Left renal pelvis (tissue), 4 donors: ENCODE results near the gene PWWP2A. TPM values are rescaled to one million over a fixed set of nuclear protein-coding genes. Genes with fewer than 3 reads are reported as not detected.
"Not testable (repeated sequence)": the region's sequence is repeated elsewhere in the genome, so short reads cannot be mapped to it uniquely, and the experiment has no call there.

Experiments
- DNase-seq, 4 donors: peaks; one replicate each; pipeline ENCODE4 v3.0.0-alpha.2; 2013; ENCODE audit warnings: low read depth in 4 of 4, low spot score in 3 of 4
- polyA plus RNA-seq, 4 donors: library from polyadenylated mRNA; unstranded; fragments of 120-200 nt; gene quantifications; one replicate each; pipeline ENCODE4 v1.2.1, GENCODE V29; 2013; ENCODE audit not compliant: insufficient read length in 4 of 4

PWWP2A gene
- polyA plus RNA-seq, 4 donors = 25.0 to 34.3 (median 33.0) TPM

DNA sequence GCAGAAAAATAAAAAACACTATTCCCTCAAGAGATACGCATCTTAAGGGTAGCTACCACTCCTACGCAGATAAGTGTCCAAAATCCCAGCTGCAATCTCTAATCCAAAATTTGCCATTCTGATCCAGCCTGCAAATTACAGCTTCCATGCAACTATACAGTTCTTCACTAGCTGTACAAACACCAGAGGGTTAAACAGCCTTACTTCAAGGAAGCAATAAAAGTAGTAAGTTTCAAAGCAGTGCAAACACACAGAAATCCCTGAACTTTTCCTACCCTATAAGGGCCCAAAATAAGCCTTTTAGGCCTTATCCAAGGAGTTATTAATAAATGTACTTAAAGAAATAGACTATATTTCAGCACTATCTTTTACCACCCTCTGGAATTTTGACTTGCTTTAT lies 39.5 kb downstream of the PWWP2A start:
- DNase-seq = no peak

DNA sequence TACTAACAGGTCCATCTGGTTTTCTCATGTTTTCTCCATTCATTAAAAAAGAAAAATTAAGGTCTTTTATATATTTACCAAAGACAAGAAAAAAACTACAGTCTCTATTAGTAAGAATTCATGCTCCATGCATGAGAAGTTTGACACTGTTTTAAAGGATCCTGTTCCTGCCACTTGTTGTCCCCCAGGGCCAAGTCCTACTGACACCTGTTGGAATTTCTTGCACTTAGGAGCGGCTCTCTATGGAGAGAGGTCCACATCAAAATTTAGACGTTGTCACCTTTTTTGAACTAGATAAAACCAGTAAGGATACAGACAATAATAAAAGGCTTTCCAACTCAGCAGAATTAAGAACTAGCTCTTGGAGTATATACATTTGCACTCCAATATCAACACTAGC lies 42.3 kb downstream of the PWWP2A start:
- no peak for DNase-seq

DNA sequence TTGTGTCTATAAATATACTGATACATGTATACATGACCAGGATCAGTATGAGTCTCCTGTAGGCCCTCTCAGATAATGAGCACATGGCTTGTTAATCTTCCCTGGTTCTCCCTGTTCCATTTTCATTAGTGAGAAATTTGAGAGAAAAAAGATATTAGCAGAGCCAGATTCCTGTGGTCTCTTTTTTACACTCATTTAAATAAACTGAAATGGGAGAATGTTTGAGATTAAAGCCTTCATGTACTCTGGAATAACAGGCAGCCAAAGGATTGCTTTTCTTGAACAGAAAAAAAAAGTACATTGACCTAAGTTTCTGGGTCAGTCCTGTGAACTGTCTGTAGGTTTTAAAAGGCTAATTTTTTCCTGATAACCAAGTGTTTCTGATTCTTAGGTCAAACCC lies 44.2 kb downstream of the PWWP2A start:
- DNase-seq = no peak

DNA sequence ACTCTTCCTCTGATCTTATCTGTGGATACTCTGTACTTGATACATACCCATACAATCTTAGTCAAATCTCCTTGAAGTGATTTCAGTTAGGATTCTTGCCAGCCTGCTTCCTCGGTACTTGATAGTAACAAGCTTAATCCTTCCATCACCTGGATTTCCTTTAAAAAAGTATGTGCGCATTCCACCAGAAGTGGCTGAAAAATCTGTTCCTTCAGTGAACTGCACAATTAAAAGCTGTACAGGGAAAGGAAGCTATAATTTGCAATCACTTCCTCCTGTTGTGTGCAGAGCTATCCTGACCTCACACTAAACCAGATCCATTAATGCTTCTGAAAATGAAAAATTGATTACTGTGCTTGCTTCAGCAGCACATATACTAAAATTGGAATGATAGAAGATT lies 47.3 kb downstream of the PWWP2A start:
- no peak for DNase-seq

DNA sequence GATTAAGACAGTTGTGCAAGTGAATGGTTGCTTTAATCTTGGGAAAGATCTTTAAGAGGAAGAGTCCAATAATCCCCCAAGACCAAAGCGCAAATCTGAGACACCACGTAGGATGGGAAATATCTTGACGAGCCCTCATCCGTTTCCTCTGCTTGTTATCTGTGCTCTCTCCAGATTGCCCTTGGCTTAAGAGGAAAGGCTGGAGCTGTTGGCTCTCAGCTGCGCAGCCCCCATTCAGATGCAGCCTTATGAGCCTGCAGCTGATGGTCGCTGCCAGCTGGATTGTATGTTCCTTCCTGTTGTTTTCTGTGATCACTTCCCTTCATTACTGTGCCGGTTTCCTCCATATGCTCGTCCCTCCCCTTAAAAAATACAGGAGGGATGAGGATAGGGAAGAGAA lies 47.7 kb downstream of the PWWP2A start:
- DNase-seq = no peak

DNA sequence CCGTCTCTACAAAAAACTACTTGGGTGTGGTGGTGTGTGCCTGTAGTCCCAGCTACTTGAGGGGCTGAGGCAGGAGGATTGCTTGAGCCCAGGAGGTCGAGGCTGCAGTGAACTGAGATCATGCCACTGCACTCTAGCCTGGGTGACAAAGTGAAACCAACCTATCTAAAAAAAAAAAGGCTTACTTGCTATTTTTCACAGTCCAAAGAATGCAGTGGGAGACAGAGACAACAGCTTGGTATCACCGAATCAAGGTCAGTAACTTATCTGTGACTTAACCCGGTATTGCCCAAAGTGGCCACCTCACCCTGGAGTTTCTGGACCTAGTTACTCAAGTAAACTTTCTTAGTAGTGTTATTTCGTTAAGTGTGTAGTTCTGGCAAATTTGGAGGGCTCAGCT lies 50.1 kb downstream of the PWWP2A start:
- DNase-seq = not testable (repeated sequence)

DNA sequence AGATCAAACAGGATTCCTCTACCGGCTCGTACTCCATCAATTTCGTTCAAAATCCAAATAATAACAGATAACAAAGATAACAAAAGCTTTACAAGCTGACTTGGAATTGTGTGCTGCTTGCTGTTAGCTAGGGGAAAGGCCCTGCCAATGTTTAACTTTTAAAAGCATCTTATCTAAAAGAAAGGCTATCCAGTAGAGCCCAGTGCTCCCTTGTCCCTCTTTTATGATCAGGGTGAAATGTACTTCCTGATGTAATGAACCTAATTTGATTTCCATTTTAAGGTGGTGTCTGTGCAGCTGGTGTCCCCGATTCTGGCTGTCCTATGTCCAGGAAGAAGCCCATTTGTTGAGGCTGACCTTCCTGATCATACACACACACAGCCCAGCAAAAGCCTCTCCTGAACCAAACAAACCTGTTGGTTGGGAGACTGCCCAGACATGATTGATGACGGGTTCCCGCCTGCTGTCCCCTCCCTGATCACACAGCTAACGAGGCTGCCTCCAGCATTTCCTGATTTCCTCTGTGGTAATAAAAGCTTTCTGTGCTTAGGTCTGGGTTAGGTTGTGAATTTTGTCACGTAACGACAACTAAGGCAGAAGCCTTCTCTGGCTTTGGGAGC lies 54.1 kb downstream of the PWWP2A start:
- no peak for DNase-seq

DNA sequence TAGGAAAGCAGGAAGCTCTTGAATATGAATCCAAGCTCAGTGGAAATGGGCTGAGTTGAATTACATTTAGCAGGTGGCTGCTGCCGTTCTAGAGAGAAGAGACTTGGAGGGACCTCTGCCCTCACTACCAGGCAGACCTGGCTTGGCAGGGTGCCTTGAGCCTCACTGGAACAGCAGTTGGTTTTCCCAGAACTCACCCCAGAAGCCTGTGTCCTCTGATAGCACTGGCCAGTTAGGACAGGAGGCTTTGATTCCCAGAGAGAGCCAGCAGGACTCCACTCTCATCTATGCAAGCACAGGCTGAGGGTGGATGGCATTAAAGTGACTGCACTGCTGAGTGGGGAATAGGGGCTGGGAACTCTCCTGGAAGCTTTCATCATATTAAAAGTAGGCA lies 54.8 kb downstream of the PWWP2A start:
- no peak for DNase-seq

DNA sequence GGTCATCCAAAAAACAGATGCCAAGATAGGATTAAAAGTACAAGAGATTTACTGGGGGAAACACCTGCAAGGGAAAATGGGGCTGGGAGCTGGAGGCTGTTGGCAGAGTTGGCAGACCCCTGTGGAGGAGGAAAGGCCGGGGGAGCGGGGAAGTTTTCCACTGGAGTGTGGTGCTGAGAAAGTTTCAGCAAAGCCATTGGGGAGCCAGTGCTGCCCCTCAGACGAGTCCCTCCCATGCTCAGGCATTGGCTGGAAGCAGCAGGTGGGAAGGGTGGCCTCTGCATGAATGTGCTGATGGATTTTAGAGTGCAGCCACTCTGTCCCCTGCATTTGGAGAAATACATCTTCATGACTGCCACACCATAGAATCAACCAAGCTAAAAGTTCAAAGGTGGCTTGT lies 57.5 kb downstream of the PWWP2A start:
- DNase-seq = no peak

DNA sequence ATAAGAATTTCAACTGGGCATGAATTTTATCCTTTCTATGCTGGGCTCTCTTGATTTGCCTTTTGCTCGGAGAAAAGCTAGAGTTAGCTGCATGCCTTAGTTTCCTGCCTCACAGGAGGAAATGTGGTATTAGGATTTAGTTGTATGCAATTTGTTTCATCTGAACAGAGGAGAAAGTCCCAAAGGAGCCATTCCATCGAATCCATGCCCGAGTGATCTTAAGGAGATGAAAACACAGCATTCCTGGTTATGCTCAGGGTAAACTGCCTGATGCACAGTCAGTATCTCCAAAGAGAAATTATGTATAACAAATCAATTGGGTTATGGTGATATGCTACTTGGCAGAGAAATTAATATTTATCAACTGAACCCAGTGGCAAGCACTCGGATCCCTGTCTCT lies 59.2 kb downstream of the PWWP2A start:
- no peak for DNase-seq

DNA sequence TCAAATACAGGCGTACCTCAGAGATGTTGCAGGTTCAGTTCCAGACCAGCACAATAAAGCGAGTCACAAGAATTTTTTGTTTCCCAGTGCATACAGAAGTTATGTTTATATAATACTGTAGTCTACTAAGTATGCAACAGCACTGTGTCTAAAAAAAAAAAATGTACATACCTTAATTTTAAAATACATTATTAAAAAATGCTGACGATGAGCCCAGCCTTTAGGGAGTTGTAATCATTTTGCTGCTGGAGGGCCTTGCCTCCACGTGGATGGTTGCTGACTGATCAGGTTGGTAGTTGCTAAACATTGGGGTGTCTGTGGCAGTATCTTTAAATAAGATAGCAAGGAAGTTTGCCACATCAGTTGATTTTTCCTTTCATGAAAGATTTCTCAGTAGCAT lies 62.0 kb downstream of the PWWP2A start:
- no peak for DNase-seq

DNA sequence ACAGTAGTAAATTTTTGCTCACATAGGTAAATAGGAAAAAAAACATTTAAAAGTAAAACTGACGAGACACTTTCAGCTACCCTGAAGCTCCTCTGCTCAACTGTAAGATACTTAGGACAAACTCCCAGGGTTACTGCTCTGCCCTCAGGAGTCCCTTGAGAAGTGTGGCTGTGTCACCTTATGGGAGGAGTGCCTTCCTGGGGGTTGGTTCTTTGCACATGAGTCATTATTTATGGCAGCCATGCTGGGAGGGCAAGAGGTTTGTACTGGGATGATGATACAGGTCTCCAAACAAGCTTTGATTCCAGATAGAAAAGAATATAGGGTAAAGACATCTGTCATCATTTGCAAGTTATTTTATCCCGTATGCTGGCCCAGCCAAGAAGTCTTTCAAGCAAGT lies 64.4 kb downstream of the PWWP2A start:
- DNase-seq = no peak

DNA sequence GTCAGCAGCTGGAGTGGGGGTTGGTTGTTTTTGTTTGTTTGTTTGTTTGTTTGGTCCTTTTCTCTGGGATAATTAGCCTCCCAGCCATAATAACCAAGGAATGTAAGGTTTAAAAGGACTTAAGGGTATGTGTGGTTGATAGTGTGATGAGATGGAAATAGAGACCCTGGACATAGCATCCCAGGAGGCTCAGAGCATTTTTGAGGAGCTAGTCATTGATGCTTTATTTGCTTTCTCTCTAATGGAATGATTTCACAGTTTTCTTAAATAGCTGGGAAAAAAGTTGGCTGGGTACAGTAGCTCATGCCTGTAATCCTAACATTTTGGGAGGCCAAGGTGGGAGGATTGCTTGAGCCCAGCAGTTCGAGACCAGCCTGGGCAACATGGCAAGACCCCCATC lies 65.2 kb downstream of the PWWP2A start:
- DNase-seq = no peak

DNA sequence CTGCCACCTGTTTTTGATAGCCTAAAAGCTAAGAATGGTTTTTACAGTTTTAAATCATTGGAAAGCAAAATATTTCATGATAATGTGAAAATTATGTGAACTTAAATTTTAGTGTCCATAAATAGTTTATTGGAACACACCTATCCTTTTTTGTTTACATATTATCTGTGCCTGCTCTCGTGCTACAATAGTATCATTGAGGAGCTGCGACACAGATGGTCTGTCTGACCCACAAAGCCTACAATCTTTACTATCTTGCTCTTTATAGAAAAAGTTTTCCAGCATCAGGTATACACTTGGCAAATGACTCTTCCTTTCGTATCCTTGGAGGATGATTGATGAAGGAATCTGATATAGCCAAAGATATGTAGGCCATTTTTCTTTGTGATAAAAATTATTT lies 70.2 kb downstream of the PWWP2A start:
- DNase-seq = no peak

DNA sequence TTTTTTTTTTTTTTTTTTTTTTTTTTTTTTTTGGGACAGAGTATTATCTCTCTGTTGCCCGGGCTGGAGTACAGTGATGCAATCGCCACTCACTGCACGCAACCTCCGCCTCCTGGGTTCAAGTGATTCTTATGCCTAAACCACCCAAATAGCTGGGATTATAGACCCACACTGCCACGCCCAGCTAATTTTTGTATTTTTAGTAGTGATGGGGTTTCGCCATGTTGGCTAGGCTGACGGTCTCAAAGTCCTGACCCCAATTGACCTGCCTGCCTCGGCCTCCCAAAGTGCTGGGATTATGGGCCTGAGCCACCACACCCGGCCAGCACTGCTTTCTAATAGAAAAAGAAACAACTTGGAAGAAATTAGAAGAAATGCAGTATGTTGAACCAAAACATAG lies 71.1 kb downstream of the PWWP2A start:
- no peak for DNase-seq

DNA sequence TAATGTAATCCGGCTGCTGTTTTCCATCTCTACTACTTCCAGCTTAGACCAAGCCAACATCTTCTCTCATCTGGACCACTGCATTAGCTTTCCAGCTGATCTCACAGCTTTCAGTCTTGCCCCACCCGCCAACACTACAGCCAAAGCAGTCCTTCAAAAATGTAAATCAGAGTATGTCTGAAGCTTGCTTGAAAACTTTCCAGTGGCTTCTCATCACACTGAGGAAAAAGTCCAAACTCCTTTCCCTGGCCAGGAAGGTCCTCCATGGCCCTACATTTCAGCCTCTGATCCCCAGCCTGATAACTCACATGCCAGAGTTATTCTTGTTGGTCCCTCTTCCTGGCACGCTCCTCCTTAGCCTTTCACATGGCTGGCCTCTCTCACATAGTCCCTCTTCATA lies 71.8 kb downstream of the PWWP2A start:
- DNase-seq = no peak

DNA sequence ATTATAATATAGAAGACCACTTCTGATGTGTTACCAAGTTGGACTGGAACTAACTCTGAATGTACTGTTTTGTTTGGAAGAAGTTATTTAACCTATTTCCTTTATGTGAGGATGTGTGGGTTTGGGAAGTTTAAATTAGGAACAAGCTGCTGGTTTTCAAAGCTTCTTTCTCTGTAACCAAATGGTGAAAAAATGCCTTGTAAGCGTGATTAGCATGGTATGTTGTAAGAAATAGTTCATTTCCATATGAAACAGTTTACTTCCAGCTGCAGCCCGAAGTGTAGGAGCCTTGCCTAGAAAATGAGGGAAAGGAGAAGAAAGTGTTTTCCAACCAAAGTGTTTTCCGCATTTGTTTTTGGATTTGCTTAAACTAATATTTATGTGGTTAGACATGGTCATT lies 74.3 kb downstream of the PWWP2A start:
- DNase-seq = no peak

DNA sequence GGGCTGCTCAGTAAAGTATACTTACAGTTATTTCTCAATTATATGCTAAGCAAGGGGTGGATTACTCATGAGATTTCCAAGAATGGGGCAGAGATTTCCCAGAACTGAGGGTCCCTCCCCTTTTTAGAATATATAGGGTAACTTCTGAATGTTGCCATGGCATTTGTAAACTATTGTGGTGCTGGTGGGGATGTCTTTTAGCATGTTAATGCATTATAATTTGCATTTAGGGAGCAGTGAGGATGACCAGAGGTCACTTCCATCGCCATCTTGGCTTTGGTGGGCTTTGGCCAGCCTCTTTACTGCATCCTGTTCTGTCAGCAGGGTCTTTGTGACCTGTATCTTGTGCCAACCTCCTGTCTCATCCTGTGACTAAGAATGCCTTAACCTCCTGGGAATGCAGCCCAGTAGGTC lies 74.9 kb downstream of the PWWP2A start:
- no peak for DNase-seq

DNA sequence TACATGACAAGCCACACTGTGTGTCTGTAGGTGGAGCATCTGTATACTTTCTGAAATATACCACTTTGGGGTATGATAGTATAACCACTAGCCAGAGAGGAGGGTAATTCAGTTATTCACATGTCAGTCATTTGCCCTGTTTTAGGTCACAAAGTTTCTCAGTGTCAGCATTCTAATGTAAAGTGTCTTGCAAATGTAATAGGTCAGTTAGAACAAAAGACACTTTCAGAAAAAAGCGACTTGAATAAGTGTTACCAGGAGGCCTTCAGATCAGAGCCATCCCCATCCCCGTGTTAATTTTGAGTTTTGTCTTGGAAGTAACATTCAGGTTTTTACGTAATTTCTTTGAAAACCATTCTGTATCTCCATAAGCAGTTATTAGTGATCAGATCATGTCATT lies 76.6 kb downstream of the PWWP2A start:
- DNase-seq = no peak
